ENCODE results near the gene GALT. TPM values are rescaled to one million over a fixed set of nuclear protein-coding genes. Genes with fewer than 3 reads are reported as not detected.

The GALT gene
- polyA plus RNA-seq, 4 donors: 65.4 to 71.6 (median 66.1) TPM

DNA sequence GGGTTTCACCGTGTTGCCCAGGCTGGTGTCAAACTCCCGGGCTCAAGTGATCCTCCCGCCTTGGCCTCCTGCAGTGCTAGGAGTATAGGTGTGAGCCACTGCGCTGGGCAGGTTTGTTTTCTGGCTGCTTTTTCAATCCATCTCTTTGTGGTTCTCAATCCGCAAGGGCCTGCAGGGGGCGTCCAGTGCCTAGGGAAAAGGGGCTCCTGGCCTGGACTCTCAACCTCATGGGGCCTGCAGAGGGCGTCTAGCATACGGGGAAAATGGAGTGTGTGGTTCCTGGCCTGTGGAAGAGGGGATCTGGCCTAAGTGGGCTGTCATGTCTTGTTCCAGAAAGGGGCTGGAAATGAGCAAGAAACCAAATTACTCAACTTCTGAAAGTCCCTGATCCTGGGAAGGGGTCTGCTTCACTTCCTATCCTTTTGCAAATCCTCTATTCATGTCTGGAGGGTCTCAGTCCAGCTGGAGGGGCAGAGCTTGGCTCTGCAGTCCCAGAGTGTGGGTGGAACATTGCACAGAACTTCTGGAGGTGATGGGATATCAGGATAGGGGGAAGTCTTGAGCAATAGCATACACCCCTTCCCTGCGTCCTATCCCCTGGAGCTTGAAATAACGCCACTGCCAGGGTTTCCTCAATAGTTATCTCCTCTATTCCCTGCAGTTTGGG is 28.7 kb downstream of the GALT start:
- peak in 1 of 4 donors; percentile 56 for DNase-seq (ENCODE audit: low read depth in 4 of 4, low spot score in 3 of 4)

DNA sequence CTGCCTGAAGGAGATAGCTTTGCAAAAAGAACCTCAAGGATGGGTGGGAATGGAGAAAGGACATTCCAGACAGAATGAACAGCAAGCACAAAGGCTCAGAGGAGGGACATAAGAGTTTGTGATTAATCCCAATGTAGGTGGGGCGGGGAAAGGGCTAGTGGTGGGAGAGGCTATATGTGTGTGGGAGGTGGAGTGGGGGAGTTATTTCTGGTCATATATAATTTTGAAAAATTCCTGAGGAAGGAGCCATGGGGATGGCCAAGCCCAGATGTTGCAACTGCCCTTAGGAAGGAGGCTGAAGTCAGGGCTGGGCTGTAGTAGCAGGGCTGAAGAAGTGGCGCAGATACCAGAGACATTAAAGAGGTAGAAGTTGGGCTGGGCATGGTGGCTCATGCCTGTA is 29.4 kb downstream of the GALT start:
- no peak for DNase-seq (ENCODE audit: low read depth in 4 of 4, low spot score in 3 of 4)

GRCh38 chr9:34684145-34684544 is 37.7 kb downstream of the GALT start:
- no peak for DNase-seq (ENCODE audit: low read depth in 4 of 4, low spot score in 3 of 4)

GRCh38 chr9:34684816-34685215 is 38.3 kb downstream of the GALT start:
- DNase-seq (ENCODE audit: low read depth in 4 of 4, low spot score in 3 of 4): no peak

GRCh38 chr9:34685591-34685990 is 39.1 kb downstream of the GALT start:
- DNase-seq (ENCODE audit: low read depth in 4 of 4, low spot score in 3 of 4): no peak

GRCh38 chr9:34686231-34686630 is 39.8 kb downstream of the GALT start:
- no peak for DNase-seq (ENCODE audit: low read depth in 4 of 4, low spot score in 3 of 4)

- no peak for DNase-seq (ENCODE audit: low read depth in 4 of 4, low spot score in 3 of 4)
These were observed 40.3 kb downstream of the GALT start for GRCh38 chr9:34686732-34687131.

DNA sequence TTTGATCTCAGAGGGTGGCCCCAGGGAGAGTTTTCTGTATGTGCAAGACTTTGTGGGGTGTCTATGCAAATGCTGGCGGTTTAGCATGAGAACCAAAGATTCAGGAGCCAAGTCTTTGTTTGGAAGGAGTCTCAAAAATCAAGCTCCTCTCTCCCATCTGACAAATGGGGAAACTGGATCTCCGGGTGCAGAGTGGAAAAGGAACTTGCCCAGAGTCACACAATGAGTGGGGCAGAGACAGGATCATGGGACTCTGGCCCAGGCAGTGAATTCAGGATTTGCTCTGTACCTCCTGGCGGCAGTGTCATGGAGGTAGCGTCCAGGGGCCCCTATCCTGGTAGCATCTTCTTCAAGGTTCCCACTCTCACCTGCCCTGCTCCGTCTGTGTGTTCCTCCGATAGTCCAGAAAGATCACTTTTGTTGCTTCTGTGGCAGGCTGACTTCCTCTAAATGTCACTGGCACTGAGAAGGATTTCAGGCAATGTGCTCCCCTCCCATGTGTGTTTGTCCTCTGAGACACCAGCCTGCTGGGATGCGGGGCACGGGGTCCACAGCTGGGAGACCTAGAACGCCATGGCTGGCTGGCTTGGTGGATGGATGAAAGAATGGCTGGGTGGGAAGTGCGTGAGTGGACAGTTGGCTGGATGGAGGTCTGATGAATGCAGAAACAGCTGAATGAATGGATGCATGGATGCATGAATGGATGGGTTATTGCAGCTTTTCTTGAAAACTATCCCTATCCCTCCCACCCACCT is 41.0 kb downstream of the GALT start:
- no peak for DNase-seq (ENCODE audit: low read depth in 4 of 4, low spot score in 3 of 4)

DNA sequence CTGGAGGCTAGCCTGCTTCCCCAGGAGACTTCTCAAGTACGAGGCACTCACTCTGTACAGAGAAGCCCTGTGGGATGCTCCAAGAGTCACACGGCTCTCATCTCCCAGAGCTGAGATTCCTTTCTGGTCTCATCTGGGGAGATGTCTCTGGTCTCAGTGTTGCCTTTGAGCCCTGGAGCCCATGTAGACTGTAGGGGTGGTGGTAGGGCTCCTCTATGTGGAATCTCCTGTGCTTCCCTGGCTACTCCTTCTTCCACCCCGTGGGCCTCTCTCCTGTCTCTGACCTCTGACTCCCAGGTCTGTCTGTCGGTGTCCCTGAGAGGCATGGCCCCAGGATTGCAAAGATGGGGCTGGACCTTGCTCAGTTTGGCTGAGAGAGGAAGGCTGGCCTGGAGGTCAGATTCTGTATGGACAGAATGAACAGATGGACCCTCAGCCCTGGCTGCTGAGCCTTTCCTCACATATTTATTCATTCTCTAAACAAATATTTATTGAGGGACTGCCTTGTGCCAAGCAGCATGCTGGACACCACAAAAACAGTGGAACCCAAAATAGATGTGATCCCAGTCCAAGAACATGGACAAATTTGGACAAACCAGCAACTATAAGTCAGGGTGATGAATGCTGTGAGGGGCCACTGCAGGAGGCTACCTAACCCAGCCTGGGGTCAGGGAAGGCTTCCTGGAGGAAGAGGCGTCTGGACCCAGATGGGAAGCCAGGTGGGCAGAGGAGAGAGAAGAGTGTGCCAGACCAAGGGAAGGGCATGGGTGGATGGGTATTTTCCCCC is 42.0 kb downstream of the GALT start:
- DNase-seq (ENCODE audit: low read depth in 4 of 4, low spot score in 3 of 4): no peak

GRCh38 chr9:34689116-34689470 is 42.6 kb downstream of the GALT start:
- no peak for DNase-seq (ENCODE audit: low read depth in 4 of 4, low spot score in 3 of 4)

- DNase-seq (ENCODE audit: low read depth in 4 of 4, low spot score in 3 of 4): no peak
These were observed 43.0 kb downstream of the GALT start for GRCh38 chr9:34689512-34689911.

DNA sequence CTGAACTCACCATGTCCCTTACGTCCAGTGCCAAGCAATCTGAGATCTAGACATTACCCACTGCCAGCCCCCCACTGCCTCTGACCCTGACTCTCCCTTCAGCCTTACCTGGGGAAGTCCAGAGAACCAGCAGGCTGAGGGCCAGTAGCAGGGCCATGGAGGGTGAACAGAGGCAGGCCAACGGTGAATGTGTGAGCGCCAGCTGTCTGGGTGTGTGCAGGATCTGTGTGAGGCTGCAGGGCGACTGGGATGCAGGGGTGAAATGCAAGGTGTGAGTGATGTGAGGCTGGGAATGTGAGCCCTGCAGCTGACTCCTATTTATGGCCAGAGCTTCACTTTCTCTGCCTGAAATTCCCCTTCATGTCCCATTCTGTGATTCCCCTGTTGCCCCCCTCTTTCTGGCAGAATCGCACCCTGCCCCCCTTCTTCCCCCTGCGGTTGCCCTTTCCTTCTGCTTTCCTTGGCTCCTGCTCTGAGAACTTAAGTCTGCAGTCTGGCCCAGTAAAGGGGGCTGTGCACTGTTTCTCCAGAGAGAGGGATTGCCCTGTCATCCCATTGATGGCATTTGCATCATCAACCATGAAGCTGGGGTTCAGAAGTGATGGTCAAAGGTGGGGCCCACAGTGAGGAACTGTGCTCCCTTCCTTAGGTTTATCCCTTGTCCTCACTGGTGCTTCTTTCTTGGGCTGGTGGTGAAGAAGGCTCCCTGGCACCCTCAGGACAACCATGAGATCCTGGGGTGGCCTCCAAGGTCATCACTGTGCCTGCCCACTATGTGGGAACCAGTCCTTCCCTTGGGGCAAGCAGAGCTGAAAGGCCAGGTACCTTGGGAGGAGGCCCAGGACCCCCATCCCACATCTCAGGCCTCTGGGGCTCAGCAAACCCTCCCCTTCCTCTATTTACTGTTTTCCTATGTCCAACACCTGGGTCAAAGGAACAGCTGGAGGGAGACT is 44.8 kb downstream of the GALT start, which contains the start of gene CCL19:
Gene CCL19, minus strand, starts transcription at position 294 of the 953 bp plus-strand sequence. Its CDS starts 137 bp downstream, at position 157.
- no peak for DNase-seq (ENCODE audit: low read depth in 4 of 4, low spot score in 3 of 4)

- no peak for DNase-seq (ENCODE audit: low read depth in 4 of 4, low spot score in 3 of 4)
These were observed 45.5 kb downstream of the GALT start for GRCh38 chr9:34691936-34692315.

DNA sequence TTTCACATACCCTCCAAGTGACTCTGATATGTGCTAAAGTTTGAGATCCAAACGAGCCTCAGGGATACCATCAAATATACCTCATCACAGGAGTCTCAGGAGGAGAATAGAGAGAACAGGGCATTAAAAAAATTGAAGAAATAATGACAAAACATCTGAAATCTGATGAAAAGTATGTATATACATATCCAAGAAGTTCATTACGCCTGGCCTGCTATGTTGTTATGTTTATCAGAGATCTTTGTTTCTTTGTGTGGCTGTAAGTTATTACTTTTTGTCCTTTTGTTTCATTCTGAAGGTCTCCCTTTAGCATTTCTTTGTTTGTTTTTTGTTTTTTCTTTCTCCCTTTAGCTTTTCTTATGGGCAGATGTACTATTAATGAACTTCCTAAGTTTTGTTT is 47.1 kb downstream of the GALT start:
- no peak for DNase-seq (ENCODE audit: low read depth in 4 of 4, low spot score in 3 of 4)

GRCh38 chr9:34694811-34695210 is 48.3 kb downstream of the GALT start:
- DNase-seq (ENCODE audit: low read depth in 4 of 4, low spot score in 3 of 4): no peak

Other genes with a start within 250 kb of the GALT start
- gene FAM219A, start 188.1 kb upstream of the GALT start, polyA plus RNA-seq (ENCODE audit: insufficient read length in 4 of 4): 10 to 100 TPM; 13.7 to 15.4 (median 14.1) TPM
- 1 to 10 TPM; 1.9 to 2.2 (median 1.9) TPM for gene DNAI1, start 187.9 kb upstream of the GALT start, polyA plus RNA-seq (ENCODE audit: insufficient read length in 4 of 4)
- gene ENHO, start 123.7 kb upstream of the GALT start, polyA plus RNA-seq (ENCODE audit: insufficient read length in 4 of 4): 1 to 10 TPM in 3 of 4 donors, under 1 TPM in 1; 0.74 to 2.8 (median 1.8) TPM
- 10 to 100 TPM; 42.5 to 53.8 (median 46.6) TPM for gene CNTFR, start 57.0 kb upstream of the GALT start, polyA plus RNA-seq (ENCODE audit: insufficient read length in 4 of 4)
- gene RPP25L, start 34.6 kb upstream of the GALT start, polyA plus RNA-seq (ENCODE audit: insufficient read length in 4 of 4): 10 to 100 TPM; 23.9 to 36.7 (median 30.0) TPM
- gene DCTN3, start 26.2 kb upstream of the GALT start, polyA plus RNA-seq (ENCODE audit: insufficient read length in 4 of 4): 100 to 1,000 TPM in 2 of 4 donors, 10 to 100 TPM in 2; 95.5 to 108 (median 99.3) TPM
- under 1 TPM in 1 of 4 donors, not detected in 3; 0.12 TPM for gene ARID3C, start 17.6 kb upstream of the GALT start, polyA plus RNA-seq (ENCODE audit: insufficient read length in 4 of 4)
- gene SIGMAR1, start 8.9 kb upstream of the GALT start, polyA plus RNA-seq (ENCODE audit: insufficient read length in 4 of 4): 10 to 100 TPM; 48.2 to 52.6 (median 49.9) TPM
- 10 to 100 TPM; 47.7 to 66.7 (median 53.4) TPM for gene IL11RA, start 5.5 kb downstream of the GALT start, polyA plus RNA-seq (ENCODE audit: insufficient read length in 4 of 4)
- under 1 TPM; 0.28 to 0.71 (median 0.54) TPM for gene CCL27, start 16.0 kb downstream of the GALT start, polyA plus RNA-seq (ENCODE audit: insufficient read length in 4 of 4)
- gene CCL19, start 44.6 kb downstream of the GALT start, polyA plus RNA-seq (ENCODE audit: insufficient read length in 4 of 4): 1 to 10 TPM in 1 of 4 donors, not detected in 3; 1.6 TPM
- 10 to 100 TPM; 11.7 to 36.8 (median 23.6) TPM for gene CCL21, start 63.5 kb downstream of the GALT start, polyA plus RNA-seq (ENCODE audit: insufficient read length in 4 of 4)